Nucleus accumbens (tissue), 56 donors: Measurements from ENCODE around the gene FASN.
"Not testable (repeated sequence)": the region's sequence is repeated elsewhere in the genome, so short reads cannot be mapped to it uniquely, and the experiment has no call there.

Experiments used
- DNase-seq, 56 donors: peaks; one replicate each; lab custom pipeline; 2025; lab: John Stamatoyannopoulos, UW

FASN gene

GRCh38 chr17:82050152-82050760 lies 47.8 kb downstream of the FASN start:
- no peak for DNase-seq

DNA sequence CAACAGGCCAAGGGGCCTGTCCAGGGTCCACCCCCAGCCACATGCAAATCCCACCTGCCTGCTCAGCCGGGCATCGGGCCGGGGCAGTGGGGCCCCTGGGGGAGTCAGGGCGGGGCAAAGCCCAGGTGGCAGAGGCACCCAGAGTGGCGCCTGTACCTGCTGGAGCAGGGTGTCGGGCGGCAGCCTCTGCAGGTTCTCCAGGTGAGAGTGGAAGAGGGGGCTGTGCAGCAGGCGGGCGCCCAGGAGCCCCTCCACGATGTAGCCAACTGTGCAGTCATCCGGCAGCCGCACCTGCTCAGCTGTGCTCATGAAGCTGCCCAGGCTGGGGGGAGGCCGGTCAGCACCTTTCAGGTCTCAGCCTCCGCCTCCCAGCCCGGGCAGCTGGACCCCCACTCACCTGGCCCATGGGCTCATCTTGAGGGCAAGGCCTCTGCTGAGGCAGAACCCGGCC lies 48.5 kb downstream of the FASN start:
- no peak for DNase-seq

- no peak for DNase-seq
Measured at GRCh38 chr17:82049106-82049505, 48.9 kb downstream of the FASN start.

- no peak for DNase-seq
Measured at GRCh38 chr17:82048571-82048971, 49.5 kb downstream of the FASN start.

- DNase-seq = no peak
Measured at GRCh38 chr17:82047914-82048570, 50.0 kb downstream of the FASN start.

DNA sequence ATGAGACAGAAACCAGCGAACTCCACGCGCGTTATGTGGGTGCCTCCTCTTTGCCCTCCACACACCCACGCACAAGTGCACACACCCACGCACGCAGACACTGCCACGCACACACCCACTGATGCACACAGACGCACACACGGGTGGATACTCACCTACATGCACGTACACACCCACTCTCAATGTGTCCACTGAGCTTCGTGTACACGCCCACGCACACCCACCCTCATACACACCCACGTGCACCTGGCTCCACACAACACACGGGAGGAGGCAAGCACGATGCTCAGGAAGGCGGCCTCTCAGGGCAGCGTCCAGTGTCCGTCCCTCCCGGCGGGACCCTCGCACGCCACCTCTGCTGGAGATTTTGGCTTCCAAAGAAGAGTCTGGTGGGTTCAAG lies 50.7 kb downstream of the FASN start:
- DNase-seq = peak in 1 of 56 donors; percentile 32

GRCh38 chr17:82046903-82047302 lies 51.1 kb downstream of the FASN start:
- no peak for DNase-seq

DNA sequence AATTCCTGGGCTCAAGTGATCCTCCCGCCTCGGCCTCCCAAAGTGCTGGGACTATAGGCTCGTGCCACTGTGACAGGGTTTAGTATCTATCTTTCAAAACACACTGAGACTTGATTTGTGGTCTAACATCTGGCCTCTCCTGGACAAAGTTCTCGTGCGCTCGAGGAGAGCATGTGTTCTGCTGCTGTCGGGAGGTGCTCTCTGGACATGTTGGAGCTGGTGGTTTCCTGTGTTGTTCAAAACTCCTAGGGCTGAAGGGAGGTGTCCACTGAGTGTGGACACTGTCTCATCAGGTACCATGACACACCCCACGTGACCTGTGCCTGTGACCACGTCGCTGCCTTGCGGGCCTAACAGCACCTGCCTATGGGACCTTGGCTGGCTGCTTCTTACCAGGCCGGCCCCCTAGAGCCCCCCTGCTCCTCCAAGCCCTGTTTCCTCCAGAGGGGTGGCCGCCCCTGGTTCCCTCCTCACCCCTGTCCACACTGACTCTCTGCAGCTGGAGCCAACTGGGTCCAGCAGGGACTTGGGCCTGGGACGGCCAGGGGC lies 52.0 kb downstream of the FASN start:
- no peak for DNase-seq

- no peak for DNase-seq
Measured at GRCh38 chr17:82043507-82043906, 54.5 kb downstream of the FASN start.

DNA sequence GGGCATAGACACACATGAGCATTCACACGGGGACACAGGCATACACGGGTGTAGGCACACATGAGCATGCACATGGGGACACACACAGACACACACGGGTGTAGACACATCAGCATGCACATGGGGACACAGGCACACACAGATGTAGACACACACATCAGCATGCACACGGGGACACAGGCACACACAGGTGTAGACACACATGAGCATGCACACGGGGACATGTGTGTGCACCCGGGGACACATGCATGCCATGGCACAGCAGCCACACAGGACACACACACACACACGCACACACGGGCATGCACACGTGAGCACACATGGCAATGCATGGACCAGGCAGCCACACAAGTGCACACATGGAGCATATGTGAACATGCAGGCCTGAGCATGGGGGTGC lies 55.4 kb downstream of the FASN start:
- no peak for DNase-seq

GRCh38 chr17:82041144-82041814 lies 56.8 kb downstream of the FASN start:
- DNase-seq = no peak

DNA sequence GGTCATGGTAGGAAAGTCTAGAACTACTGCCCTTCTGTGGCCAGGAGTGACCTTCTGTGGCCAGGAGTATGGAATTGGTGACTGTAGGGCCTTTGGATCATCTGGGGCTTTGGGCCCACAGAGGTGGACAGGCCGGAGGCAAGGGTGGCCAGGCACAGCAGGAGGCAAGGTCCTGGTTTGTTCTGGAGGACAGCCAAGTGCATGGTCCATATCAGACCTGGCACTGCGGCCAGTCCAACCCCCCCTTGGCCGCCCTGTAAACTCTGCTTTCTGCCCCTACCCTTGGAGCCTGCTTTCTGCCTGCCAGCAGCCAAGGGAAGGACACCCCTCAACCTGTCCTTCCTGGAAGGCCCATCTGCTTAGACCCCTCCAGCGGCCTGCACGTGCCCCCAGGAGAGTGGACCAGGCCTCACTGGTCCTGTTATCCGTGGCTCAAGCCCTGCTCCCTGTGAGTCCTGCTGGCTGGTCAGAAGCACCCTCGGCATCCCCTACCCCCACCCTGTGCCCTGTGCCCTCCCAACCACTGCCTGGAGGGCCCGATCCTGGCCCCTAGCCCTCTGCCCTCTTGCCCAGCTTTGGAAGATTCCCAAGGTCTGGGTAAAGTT lies 58.2 kb downstream of the FASN start:
- DNase-seq = no peak

- not testable (repeated sequence) for DNase-seq
Measured at GRCh38 chr17:82038796-82039409, 59.1 kb downstream of the FASN start.

DNA sequence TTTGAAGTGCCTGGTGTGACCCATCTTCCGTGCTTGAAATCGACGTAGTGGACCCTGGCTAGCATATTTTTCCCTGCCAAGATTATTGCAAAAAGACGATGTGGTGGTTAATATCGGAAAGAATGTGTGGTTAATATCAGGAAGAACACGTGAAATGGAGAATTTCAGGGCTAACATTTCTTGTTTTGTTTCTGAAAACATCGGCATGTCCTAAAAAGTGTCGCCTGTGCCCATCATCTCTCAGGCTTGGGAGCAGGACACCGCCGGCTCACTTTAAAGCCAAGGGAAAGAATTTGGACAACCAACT lies 60.2 kb downstream of the FASN start:
- no peak for DNase-seq

DNA sequence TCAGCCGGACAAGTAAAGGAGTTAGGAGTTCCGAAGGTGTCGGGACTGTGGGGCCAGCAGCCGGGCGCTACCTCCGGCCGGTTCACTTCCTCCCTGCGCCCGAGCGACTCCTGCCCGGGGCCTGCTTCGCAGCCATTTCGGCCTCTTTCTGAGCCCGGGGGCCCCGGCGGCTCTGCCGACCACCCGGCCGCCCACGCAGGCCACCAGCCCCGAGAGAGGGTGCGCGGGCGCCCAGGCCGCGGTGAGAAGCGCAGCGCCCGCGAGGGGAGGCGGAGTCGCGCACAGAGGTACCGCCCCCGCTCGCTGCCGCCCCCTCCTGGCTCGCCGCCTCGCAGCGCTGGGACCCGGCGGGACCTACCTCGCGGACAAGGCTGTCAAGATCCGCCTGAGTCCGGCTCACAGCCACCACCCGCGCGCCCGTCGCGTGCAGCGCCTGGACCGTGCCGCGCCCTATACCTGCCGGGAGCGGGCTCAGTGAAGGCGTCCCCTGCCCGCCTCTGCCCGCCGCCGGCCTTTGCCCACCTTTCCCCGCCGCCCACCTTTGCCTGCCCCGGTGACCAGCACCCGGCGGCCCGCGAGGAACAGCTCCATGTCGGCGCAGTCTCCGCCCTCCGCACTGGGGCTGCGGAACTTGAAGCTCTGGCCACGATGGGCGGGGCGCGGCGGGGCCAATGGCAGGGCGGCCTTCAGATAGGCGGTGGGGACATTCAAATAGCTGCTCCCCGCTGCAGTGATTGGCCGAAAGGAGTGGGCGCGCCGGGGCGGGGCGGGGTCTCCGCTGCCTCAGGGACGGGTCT lies 60.7 kb downstream of the FASN start, which contains the start of gene DCXR:
TSS of gene DCXR (minus strand) at position 606 of the 797 bp plus-strand sequence. CDS start at position 591, 15 bp downstream.
- peak; percentile 63 to 99 (median 93) for DNase-seq

DNA sequence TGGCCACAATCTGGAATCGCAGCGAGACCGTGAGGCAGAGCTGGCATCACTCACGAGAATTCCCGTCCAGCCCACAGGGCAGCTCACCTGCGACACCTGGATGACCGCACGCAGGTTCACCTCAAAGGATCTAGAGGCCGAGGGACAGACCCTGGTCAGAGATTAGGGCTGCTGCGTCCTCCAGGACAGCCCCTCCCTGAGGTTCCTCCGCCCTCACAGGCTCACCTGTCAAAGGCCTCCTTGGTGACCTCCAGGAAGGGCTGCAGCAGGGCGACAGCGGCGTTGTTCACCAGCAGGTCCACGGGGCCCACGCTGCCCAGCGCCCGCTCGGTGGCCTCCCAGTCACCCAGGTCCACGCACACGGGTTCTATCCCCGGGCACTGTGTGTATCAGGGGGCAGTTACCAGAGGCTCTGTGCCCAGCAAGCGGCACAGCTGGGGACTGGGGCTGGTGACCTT lies 61.4 kb downstream of the FASN start:
- DNase-seq = no peak

DNA sequence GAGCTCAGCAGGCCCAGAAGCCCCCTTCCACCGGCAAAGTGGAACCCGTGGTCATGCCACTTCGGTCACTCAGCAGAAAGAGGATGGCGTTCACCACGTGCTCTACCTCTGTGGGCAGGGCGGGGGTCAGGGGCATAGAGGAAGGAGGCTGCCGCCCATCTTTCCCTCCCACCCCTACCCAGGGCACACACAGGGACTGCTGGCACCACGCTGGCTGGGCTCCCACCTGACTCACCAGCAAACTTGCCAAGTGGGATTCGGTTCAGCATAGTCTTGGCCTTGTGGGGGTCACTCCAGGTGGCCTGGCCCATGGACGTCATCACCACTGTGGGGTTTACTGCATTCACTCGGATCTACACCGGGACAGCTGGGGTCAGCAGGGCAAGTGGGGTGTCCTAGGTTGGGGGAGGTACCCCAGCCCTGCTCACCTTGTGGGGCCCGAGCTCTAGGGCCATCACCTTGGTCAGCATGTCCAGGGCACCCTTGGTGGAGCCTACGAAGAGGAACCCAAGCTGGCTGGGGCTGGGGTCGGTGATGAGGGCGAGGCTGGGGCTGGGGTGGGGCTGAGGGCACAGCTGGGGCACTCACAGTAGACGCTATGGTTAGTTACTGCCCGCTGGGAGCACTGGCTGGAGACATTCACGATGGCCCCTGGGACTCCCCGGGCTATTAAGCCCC lies 61.9 kb downstream of the FASN start:
- no peak for DNase-seq

DNA sequence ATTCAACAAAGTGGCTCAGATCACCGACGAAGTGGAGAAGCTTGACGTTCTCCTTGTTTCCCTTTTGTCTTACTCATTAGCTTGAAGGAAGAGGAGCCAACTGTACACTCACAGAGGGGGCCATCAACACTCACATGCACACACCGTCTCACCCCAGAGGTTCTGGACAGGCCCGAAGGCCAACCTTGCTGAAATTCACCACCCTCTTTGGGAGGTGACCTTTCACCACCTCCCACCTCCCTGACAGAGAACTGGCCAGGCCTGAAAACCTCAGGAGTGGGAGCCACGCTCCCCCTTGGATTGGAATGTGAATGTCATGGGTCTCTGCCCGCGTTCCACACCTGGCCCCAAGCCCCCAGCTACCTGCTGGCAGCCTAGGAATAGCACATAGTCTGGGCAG lies 62.5 kb downstream of the FASN start:
- no peak for DNase-seq

DNA sequence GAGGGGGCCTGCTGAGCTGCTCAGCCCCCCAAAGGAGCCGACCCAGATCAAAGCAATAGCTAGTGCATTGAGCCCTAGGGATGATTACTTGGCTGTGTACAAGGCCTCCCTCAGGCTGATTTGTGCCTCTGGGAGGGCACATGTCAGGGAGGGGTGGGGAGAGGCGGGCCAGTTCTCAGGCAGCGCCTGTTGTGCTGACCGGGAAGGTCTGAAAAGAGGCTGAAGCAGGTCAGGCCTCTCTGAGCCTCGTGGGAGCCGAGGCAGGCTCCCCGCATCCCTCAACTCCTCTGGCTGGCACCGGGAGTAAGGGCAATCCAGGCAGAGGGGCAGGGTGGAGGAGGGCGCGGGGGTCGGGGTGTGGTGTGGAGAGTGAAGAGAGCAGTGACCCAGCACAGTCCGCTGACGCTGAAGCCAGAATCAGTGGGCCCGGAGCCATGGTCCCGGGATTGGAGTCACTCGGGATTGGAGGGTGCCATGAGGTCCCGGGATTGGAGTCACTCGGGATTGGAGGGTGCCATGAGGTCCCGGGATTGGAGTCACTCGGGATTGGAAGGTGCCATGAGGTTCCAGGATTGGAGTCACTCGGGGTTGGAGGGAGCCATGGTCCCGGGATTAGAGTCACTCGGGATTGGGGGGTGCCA lies 63.5 kb downstream of the FASN start:
- no peak for DNase-seq
